Measurements from ENCODE around the gene PSMD5.

PSMD5 gene

GRCh38 chr9:120801441-120801840 lies 41.3 kb downstream of the PSMD5 start:
- DNase-seq, result no peak

DNA sequence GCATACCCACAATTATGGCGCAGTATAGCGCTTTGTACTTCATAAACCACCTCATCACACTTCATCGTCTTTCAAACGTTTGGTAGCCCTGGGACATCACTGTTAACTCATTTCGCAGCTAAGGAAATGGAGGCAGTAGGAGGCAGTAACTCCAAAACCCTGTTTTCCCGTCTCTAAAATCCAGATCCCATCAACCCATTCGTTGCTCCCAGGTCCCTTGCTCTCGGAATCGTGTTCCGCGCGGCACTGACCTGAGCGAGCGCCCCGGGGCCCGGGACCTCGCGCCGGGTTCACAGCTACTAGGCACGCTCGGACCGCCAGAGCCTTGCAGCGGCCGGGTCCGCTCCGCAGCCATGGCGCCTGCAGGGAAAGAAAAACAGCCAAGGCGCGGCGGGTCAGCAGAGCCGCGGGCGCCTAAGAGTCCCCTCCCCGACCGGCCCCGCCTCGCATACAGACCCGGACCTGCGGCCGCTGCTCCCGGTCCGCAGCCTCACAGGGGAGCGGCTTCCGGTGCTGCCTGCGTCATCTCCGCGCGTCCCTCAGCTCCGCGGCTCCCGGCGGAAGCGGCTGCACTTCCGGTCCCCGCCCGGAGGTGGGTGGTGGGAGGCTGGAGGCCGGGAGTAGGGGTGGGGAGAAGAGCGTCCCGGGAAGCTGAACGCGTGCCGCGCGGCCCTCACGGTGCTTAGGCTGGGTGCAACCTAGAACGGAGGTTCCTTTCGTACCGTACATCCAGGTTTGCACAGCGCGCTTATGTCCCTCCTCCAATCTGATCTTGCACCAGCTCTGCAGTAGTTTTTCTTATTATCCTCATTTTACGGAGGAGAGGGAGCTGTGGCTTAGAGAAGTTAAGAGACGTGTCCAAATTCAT lies 49.6 kb downstream of the PSMD5 start, which contains the start of gene FBXW2:
Gene FBXW2 (minus strand): TSS at position 519 of the 868 bp plus-strand sequence. CDS start 5,158 bp downstream, outside the sequence.
- DNase-seq, result peak; percentile 82

DNA sequence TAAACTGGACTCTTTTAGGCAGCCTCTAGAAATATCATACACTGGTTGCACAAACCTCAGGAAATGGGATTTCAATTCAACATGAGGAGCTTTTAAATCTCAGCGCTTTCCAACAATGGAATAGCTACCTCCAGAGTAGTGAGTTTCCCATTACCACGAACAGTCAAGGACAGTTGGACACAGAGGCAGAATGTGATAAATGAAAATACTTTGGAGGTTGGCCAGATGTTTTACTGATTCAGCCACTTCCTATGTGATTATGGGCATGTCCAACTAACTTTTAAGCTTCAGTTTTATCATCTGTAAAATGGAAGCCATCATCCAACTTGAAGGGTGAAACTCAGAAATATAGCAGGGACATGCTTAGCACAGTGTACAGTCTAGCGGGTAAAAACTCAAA lies 51.6 kb downstream of the PSMD5 start:
- no peak for DNase-seq

DNA sequence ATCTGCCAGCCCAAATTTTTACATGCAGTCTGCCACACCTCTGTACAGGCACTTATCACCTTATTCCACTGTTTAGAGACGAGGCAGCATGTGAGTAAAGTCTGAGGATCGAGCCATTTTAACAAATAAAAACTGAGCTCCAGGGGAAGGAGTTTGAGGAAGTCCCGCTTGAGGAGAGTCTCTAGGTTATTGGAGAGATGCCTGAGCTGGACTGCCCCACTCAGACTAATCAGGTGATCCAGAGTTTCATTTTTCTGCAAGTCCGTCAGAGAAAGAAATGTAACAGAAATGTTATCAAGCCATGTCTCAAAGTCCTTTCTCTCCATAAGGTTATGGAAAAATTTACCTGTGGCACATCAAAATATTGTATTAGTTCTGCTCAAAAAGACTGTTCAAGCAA lies 54.8 kb downstream of the PSMD5 start:
- no peak for DNase-seq

GRCh38 chr9:120783602-120784047 lies 59.1 kb downstream of the PSMD5 start:
- no peak for DNase-seq

DNA sequence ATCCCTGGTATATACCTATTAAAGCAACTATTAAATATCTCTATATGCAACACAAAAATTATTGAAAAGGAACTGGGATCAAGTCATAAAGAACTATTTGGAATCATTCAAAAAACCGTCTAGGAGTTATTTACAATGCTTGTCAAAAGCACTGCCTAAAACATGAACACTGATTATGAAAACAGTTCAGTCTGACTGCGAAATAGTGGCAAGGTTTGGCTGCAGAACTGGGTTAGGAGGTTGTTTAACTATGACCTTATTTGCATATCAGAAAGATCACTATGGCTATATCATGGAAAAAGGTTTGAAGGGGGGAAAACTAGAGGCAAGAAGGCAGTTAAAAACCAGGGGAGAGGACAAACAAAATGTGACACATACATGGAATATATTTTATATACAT lies 61.5 kb downstream of the PSMD5 start:
- no peak for DNase-seq

- DNase-seq, result no peak
Measured at GRCh38 chr9:120780367-120780766, 62.4 kb downstream of the PSMD5 start.

DNA sequence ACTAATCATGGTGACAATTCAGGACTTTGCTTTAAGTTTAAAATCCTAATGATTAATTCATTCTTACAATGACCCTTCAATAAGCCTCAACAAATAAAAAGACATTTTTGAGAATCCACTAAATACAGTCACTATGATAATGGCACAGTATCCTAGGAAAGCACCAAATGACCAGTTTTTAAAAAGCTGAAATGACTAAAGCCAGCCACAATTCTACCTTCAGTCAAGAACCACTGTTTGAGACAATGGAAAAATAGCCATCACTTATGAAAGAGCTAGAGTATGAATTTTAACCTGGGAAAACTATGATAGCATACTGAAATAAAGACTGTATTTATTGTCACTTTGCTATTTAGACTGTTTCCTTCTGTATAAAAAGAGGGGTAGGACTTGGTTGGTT lies 63.5 kb downstream of the PSMD5 start:
- no peak for DNase-seq

GRCh38 chr9:120778758-120779157 lies 64.0 kb downstream of the PSMD5 start:
- no peak for DNase-seq

- DNase-seq, result no peak
Measured at GRCh38 chr9:120777229-120777628, 65.5 kb downstream of the PSMD5 start.

DNA sequence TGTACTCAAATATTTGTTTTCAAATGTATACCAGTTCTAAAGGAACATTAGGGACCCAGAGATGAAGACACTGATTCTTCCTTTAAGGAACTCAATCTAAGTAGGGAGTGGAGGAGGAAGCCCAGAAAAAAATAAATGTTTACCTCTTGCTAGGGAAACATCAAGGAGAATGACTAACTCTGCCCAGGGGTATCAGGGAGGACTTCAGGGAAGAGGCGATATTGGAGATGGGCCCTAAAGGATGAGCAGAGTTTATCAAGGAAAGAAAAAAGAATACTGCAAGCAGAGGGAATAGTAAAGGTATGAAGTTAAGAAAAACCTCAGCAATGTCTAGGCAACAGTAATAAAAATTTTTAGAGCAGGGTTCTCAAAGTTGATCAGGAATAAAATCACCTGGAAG lies 65.9 kb downstream of the PSMD5 start:
- DNase-seq, result no peak

DNA sequence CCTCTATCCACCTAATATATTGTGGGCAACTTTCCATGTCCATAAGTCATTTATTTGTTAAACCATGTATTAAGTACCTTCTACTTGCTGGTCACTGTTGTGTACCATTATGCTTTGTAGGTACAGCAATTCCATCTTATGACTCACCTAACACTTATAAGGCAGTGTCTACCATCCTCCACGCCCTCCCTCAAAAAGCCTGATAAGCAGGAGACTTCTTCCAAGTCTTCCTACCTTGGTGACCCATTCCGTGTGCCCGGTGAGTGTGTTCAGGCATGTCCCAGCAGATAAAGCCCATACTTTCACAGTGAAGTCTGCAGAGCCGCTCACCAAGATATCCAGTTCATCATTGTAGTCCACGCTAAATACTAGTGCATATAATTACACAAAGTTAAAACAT lies 66.9 kb downstream of the PSMD5 start:
- no peak for DNase-seq

DNA sequence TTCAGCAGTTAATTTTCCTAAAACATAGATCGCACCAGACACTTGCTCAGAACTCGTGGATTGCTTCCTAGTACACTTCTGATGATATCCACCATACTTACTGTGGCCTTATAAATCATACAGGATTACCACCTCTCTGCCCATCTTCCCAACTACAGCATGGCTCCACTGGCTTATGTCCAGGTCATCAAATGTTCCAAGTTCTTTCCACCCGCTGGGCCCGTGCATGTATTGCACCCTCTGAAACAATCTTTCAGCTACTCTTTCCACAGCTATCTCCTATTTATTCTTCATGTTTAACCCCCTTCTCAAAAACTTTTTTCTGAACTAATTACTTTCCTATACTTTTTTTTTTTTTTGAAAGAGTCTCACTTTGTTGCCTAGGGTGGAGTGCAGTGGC lies 68.0 kb downstream of the PSMD5 start:
- DNase-seq, result no peak

DNA sequence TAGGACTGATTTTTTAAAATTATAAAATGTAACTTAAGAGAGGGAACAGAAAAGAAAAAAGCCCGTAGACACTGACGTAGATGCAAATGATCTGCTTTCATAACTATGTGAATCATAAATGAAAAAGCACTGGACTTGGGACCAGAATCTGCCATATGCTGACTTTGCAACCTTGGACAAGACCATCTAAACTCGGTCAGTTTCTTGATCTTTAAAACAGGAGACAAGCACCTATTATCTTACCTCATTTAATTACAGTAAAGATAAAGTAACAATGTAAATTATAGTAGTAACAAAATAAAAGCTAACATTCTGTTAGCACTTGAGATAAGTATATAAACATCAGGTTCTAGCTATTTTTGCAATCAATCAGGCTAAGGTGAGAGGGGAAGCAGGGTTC lies 69.5 kb downstream of the PSMD5 start:
- DNase-seq, result no peak

DNA sequence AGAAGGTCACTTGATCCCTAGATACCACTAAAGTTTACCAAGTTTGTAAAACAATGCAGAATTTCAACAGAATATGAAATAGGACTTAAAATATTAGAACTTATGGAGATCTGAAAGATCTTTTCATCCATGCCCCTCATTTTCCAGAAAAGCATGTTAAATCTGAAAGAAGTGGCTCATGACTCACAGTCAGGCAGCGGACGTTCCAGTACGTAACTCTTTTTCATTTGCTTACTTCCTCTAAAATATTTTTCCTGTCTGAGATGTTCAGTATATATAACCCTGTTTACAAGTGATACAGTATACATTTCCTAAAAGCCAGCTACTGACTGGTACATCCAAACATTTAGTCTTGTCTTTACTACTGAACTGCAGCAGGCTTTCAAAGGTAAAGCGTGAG lies 71.8 kb downstream of the PSMD5 start:
- DNase-seq, result no peak

DNA sequence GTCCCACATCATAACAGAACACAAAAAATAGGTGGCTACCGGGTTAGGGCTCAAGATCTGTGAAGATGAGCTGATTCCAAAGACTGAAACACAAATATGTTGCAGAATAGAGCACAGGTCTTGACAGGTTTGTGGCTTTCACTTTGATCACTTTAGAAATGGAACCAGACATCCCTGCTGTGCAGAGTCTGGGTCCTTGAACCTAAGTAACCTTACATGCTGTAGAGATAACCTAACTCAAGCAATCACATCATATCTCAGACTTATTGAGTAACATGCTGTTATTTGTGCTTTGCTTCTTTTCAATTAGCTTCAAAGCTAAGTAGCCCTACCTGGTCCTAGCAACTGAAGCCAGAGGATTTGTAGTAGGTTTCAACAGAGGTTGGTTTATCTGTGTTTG lies 73.8 kb downstream of the PSMD5 start:
- no peak for DNase-seq

- DNase-seq, result no peak
Measured at GRCh38 chr9:120768247-120768646, 74.5 kb downstream of the PSMD5 start.

- DNase-seq, result no peak
Measured at GRCh38 chr9:120767451-120767850, 75.3 kb downstream of the PSMD5 start.

Measured in activated T-cell treated with anti-CD3 and anti-CD28 coated beads, Interleukin-2, amount 50 U/mL, for 1 hour (primary cell).